KMS-11 (cell line): Measurements from ENCODE around the gene FUT1.

Experiments
- H2AFZ ChIP-seq: fragments of 200-600 bp; sonication (generic); 2 replicates; pipeline ENCODE4 v1.6.1; 2016; ENCODE audit warnings: antibody characterized with exemption, mixed run types, low read depth
- H3K27ac ChIP-seq: fragments of 200-600 bp; sonication (generic); 2 replicates; pipeline ENCODE4 v1.6.1; 2016; ENCODE audit warnings: mild to moderate bottlenecking, mixed run types
- H3K27me3 ChIP-seq: fragments of 200-600 bp; sonication (generic); 2 replicates; pipeline ENCODE4 v1.6.1; 2017; ENCODE audit warnings: mild to moderate bottlenecking, low read depth, mixed run types, moderate library complexity; ENCODE audit not compliant: insufficient read depth
- H3K36me3 ChIP-seq: fragments of 200-600 bp; sonication (generic); 2 replicates; pipeline ENCODE4 v1.6.1; 2017; ENCODE audit warnings: mild to moderate bottlenecking, mixed run types; ENCODE audit not compliant: insufficient read depth
- H3K4me1 ChIP-seq: fragments of 200-600 bp; sonication (generic); 2 replicates; pipeline ENCODE4 v1.6.1; 2016; ENCODE audit warnings: mild to moderate bottlenecking, low read depth, mixed run types; ENCODE audit not compliant: poor library complexity, severe bottlenecking
- H3K4me2 ChIP-seq: fragments of 200-600 bp; sonication (generic); 2 replicates; pipeline ENCODE4 v1.7.0; 2016; ENCODE audit warnings: mild to moderate bottlenecking, mixed run types
- H3K4me3 ChIP-seq: fragments of 200-600 bp; sonication (generic); IDR thresholded peaks from 2 replicates; pipeline ENCODE4 v1.6.1; 2017; ENCODE audit warnings: low read depth, low read length, mixed read lengths; ENCODE audit not compliant: insufficient read depth
- H3K79me2 ChIP-seq: fragments of 200-600 bp; sonication (generic); 2 replicates; pipeline ENCODE4 v1.6.1; 2016; ENCODE audit warnings: low read depth, mixed run types; ENCODE audit not compliant: insufficient read depth
- H3K9ac ChIP-seq: fragments of 200-600 bp; sonication (generic); 2 replicates; pipeline ENCODE4 v1.6.1; 2016; ENCODE audit warnings: mild to moderate bottlenecking, mixed run types
- H4K20me1 ChIP-seq: fragments of 200-600 bp; sonication (generic); 2 replicates; pipeline ENCODE4 v1.6.1; 2016; ENCODE audit warnings: mild to moderate bottlenecking, mixed run types; ENCODE audit not compliant: insufficient read depth
- CTCF ChIP-seq: fragments of 200-600 bp; sonication (generic); conservative IDR thresholded peaks from 2 replicates; pipeline ENCODE4 v1.6.1; 2017; ENCODE audit warnings: low read depth, mild to moderate bottlenecking, antibody characterized with exemption, low read length, moderate library complexity, mixed read lengths

The FUT1 gene

GRCh38 chr19:48716562-48717291 is 35.7 kb downstream of the FUT1 start:
- Histone ChIP-seq H3K27me3 (no peaks in the 10 kb centered on the region; the same call in 1 of the 2 replicates), H3K79me2 (no peaks in the 10 kb centered on the region), H3K4me3 (no peak overlapping the region), H2AFZ (no peak overlapping the region), H3K4me1 (peaks cover 19% of the 10 kb centered on the region), H3K9ac (no peak overlapping the region), H3K4me2 (no peak overlapping the region), H3K27ac (no peak overlapping the region), H3K36me3 (no peaks in the 10 kb centered on the region), H4K20me1 (no peaks in the 10 kb centered on the region)
- no peak for TF ChIP-seq CTCF

GRCh38 chr19:48715681-48716171 is 36.7 kb downstream of the FUT1 start:
- H3K79me2 ChIP-seq: no peaks in the 10 kb centered on the region
- H2AFZ ChIP-seq: no peak overlapping the region
- H4K20me1 ChIP-seq: no peaks in the 10 kb centered on the region
- peaks cover 15% of the 10 kb centered on the region for H3K4me1 ChIP-seq
- H3K4me2 ChIP-seq: no peak overlapping the region
- H3K4me3 ChIP-seq: no peak overlapping the region
- no peaks in the 10 kb centered on the region for H3K36me3 ChIP-seq
- no peaks in the 10 kb centered on the region; the same call in 1 of the 2 replicates for H3K27me3 ChIP-seq
- H3K27ac ChIP-seq: no peak overlapping the region
- no peak overlapping the region for H3K9ac ChIP-seq
- no peak for TF ChIP-seq CTCF

GRCh38 chr19:48714759-48715675 is 37.4 kb downstream of the FUT1 start:
- H3K27me3 ChIP-seq: no peaks in the 10 kb centered on the region; the same call in 1 of the 2 replicates
- no peak for TF ChIP-seq CTCF

GRCh38 chr19:48713864-48714755 is 38.3 kb downstream of the FUT1 start:
- TF ChIP-seq CTCF: no peak
- Histone ChIP-seq H2AFZ (peak overlapping the region; percentile 92), H3K27me3 (no peaks in the 10 kb centered on the region; the same call in 1 of the 2 replicates), H3K4me3 (no peak overlapping the region), H4K20me1 (no peaks in the 10 kb centered on the region), H3K9ac (peak overlapping the region; percentile 23; the same call in 1 of the 2 replicates), H3K27ac (no peak overlapping the region; the same call in 1 of the 2 replicates), H3K4me1 (peaks cover 11% of the 10 kb centered on the region), H3K36me3 (no peaks in the 10 kb centered on the region), H3K79me2 (no peaks in the 10 kb centered on the region), H3K4me2 (peak overlapping the region; percentile 78)

More at GRCh38 chr19:48714759-48715675, 37.4 kb downstream of the FUT1 start:
- H3K79me2 ChIP-seq: no peaks in the 10 kb centered on the region
- no peak overlapping the region; the same call in 1 of the 2 replicates for H3K27ac ChIP-seq
- no peaks in the 10 kb centered on the region for H3K36me3 ChIP-seq
- peak overlapping the region; percentile 23; the same call in 1 of the 2 replicates for H3K9ac ChIP-seq
- H4K20me1 ChIP-seq: no peaks in the 10 kb centered on the region
- no peak overlapping the region for H3K4me3 ChIP-seq
- peak overlapping the region; percentile 59 for H3K4me2 ChIP-seq
- peaks cover 13% of the 10 kb centered on the region for H3K4me1 ChIP-seq
- H2AFZ ChIP-seq: peak overlapping the region; percentile 80
